ENCODE results near the gene EHF.

EHF gene

GRCh38 chr11:34619062-34619516 lies 1.8 kb upstream of the EHF start:
- DNase-seq (ENCODE audit: low read depth, low spot score): no peak
- H3K4me3 ChIP-seq (ENCODE audit: low read depth, low read length): no peak overlapping the region
- ChIA-PET POLR2A (no interaction called here), CTCF (interaction anchor here (0.7 kb wide), 1 partner anchor 34 kb away, joined by 3 read pairs; no protein-coding TSS in a partner anchor)
- no peak for TF ChIP-seq CTCF (IDR thresholded peaks at IDR 0.05; ENCODE audit: insufficient read depth, low read length, missing control alignments)

- H3K4me3 ChIP-seq (ENCODE audit: low read depth, low read length): no peak overlapping the region
- ChIA-PET CTCF (interaction anchor here (1.5 kb wide), 1 partner anchor 28 kb away, joined by 3 read pairs; no protein-coding TSS in a partner anchor), POLR2A (no interaction called here)
- TF ChIP-seq CTCF (IDR thresholded peaks at IDR 0.05; ENCODE audit: insufficient read depth, low read length, missing control alignments): no peak
- no peak for DNase-seq (ENCODE audit: low read depth, low spot score)
These were observed 691 bp upstream of the EHF start for GRCh38 chr11:34620202-34620601.

GRCh38 chr11:34621876-34622275 lies 983 bp downstream of the EHF start:
- DNase-seq (ENCODE audit: low read depth, low spot score): no peak
- ChIA-PET CTCF (interaction anchor here (1.5 kb wide), 1 partner anchor 36 kb away, joined by 4 read pairs; no protein-coding TSS in a partner anchor), POLR2A (no interaction called here)
- TF ChIP-seq CTCF (IDR thresholded peaks at IDR 0.05; ENCODE audit: insufficient read depth, low read length, missing control alignments): no peak
- no peak overlapping the region for H3K4me3 ChIP-seq (ENCODE audit: low read depth, low read length)

GRCh38 chr11:34623463-34623862 lies 2.6 kb downstream of the EHF start:
- H3K4me3 ChIP-seq (ENCODE audit: low read depth, low read length): no peak overlapping the region
- no peak for DNase-seq (ENCODE audit: low read depth, low spot score)
- ChIA-PET POLR2A (no interaction called here), CTCF (no interaction called here)
- TF ChIP-seq CTCF (IDR thresholded peaks at IDR 0.05; ENCODE audit: insufficient read depth, low read length, missing control alignments): no peak

GRCh38 chr11:34624069-34624468 lies 3.2 kb downstream of the EHF start:
- TF ChIP-seq CTCF (IDR thresholded peaks at IDR 0.05; ENCODE audit: insufficient read depth, low read length, missing control alignments): no peak
- no peak for DNase-seq (ENCODE audit: low read depth, low spot score)
- CTCF ChIA-PET: no interaction called here
- POLR2A ChIA-PET: no interaction called here
- H3K4me3 ChIP-seq (ENCODE audit: low read depth, low read length): no peak overlapping the region

GRCh38 chr11:34625576-34625975 lies 4.7 kb downstream of the EHF start:
- no peak for TF ChIP-seq CTCF (IDR thresholded peaks at IDR 0.05; ENCODE audit: insufficient read depth, low read length, missing control alignments)
- CTCF ChIA-PET: no interaction called here
- no peak overlapping the region for H3K4me3 ChIP-seq (ENCODE audit: low read depth, low read length)
- POLR2A ChIA-PET: no interaction called here
- no peak for DNase-seq (ENCODE audit: low read depth, low spot score)

Measured in AG04449 (cell line).